CD4-positive, alpha-beta T cell (primary cell): ENCODE measurements around the gene FILIP1L. TPM values are rescaled to one million over a fixed set of nuclear protein-coding genes. Genes with fewer than 3 reads are reported as not detected.

Experiments used
- ATAC-seq: fragments of 200-7000 bp; cut with Tn5 transposase; one replicate; pipeline ENCODE4 v1.10.0; 2022; ENCODE audit warnings: mild to moderate bottlenecking; ENCODE audit not compliant: poor library complexity
- CTCF ChIA-PET: fragments of 350-600 bp; sonication (Branson Sonifier 250); formaldehyde crosslinking; loops from one replicate; lab custom pipeline; 2021; ENCODE audit warnings: antibody characterized with exemption, inconsistent platforms; lab: Charles Lee
- POLR2A ChIA-PET: fragments of 350-600 bp; sonication (Branson Sonifier 250); formaldehyde crosslinking; loops from one replicate; lab custom pipeline; 2021; ENCODE audit warnings: antibody characterized with exemption, inconsistent platforms; lab: Charles Lee
- DNase-seq, 14 experiments: peaks; one replicate each; pipeline ENCODE4 v3.0.0-alpha.2; 2013 to 2020; ENCODE audit warnings: mixed read lengths in 2 of 14
- H3K27ac ChIP-seq, 2 donors: one replicate each; pipeline versions ENCODE4 v1.5.1 to v1.7.0; 2013; ENCODE audit warnings: low read length in 2 of 2, low read depth in 1 of 2, mild to moderate bottlenecking in 1 of 2
- H3K27me3 ChIP-seq, 2 experiments: 1 replicate in 1 of 2; 2 replicates in 1 of 2; pipeline versions ENCODE4 v1.6.1 to v1.7.0; 2013; ENCODE audit warnings: low read length in 2 of 2, control low read depth in 1 of 2, mild to moderate bottlenecking in 1 of 2, moderate library complexity in 1 of 2; ENCODE audit not compliant: insufficient read depth in 2 of 2, control insufficient read depth in 1 of 2
- H3K36me3 ChIP-seq: one replicate; pipeline ENCODE4 v1.6.1; 2013; ENCODE audit warnings: low read length, control low read depth; ENCODE audit not compliant: insufficient read depth
- H3K4me1 ChIP-seq: one replicate; pipeline ENCODE4 v1.6.1; 2013; ENCODE audit warnings: low read length, control low read depth; ENCODE audit not compliant: insufficient read depth
- H3K4me3 ChIP-seq: one replicate; pipeline ENCODE4 v1.5.1; 2013; ENCODE audit warnings: mild to moderate bottlenecking, low read length, moderate library complexity
- H3K9me3 ChIP-seq, 2 experiments: 1 replicate in 1 of 2; 2 replicates in 1 of 2; pipeline versions ENCODE4 v1.6.1 to v1.7.0; 2013; ENCODE audit warnings: low read length in 2 of 2, mild to moderate bottlenecking in 2 of 2, control low read depth in 1 of 2, moderate library complexity in 1 of 2; ENCODE audit not compliant: control insufficient read depth in 1 of 2, insufficient read depth in 1 of 2
- H3K27ac Mint-ChIP-seq: one replicate; pipeline ENCODE4 v1.8.0; 2020; ENCODE audit warnings: mixed read lengths
- H3K27me3 Mint-ChIP-seq: one replicate; pipeline ENCODE4 v1.8.0; 2021; ENCODE audit warnings: mixed read lengths
- H3K36me3 Mint-ChIP-seq: one replicate; pipeline ENCODE4 v1.8.0; 2021; ENCODE audit warnings: low read depth, mixed read lengths
- H3K4me1 Mint-ChIP-seq: one replicate; pipeline ENCODE4 v1.8.0; 2021; ENCODE audit warnings: low read depth, mixed read lengths
- H3K4me3 Mint-ChIP-seq: one replicate; pipeline ENCODE4 v1.8.0; 2020; ENCODE audit warnings: mild to moderate bottlenecking, mixed read lengths
- H3K9me3 Mint-ChIP-seq: one replicate; pipeline ENCODE4 v1.8.0; 2020; ENCODE audit warnings: mixed read lengths
- CTCF ChIP-seq: fragments of 200-600 bp; IDR thresholded peaks from one replicate; pipeline ENCODE4 v1.8.0; 2022; ENCODE audit warnings: antibody characterized with exemption, mild to moderate bottlenecking
- intact Hi-C, 2 experiments: fragments of 100-400 bp; cut with DNase I in 1 of 2; cut with micrococcal nuclease in 1 of 2; formaldehyde crosslinking; loops; one replicate each; pipeline versions ENCODE4 v1.15.1 to v1.9.0; 2023 to 2025; cut with DNase I, micrococcal nuclease
- total RNA-seq, 174 experiments: library from RNA in 2 of 174; stranded (reverse) in 2 of 174; gene quantifications; one replicate each; pipeline ENCODE4 v1.2.3 and lab custom pipeline; 2021 to 2026

Gene FILIP1L
- total RNA-seq, 2 experiments from 2014 or later = 0.08 to 0.28 TPM

DNA sequence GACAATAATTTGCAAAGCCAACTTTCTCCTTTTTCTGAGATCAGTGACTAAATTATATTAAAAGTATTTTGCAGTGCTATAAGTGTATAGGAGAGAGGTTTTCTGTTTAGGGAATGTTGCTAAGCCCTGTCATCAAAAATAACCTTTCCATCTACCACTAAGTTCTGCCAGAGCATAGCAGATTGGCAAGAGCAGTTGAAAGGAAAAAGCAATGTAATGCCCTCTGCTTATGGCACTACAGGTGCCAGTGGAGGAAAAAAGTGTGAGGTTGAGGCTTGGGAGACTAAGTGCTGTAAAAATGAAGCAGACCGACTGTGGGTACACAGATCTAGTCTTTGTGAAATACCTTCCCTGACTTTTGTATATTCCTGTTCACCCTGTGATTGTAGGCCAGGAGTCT is 11.5 kb downstream of the FILIP1L start:
- DNase-seq (no peak), ATAC-seq (no peak)
- H3K36me3 Mint-ChIP-seq = no peaks in the 10 kb centered on the region
- POLR2A ChIA-PET = no interaction called here
- no peak overlapping the region for H3K4me3 Mint-ChIP-seq
- no peak overlapping the region for H3K27ac Mint-ChIP-seq
- Histone ChIP-seq H3K4me3 (no peak overlapping the region), H3K27me3 (no peaks in the 10 kb centered on the region), H3K27ac (no peak overlapping the region), H3K4me1 (no peaks in the 10 kb centered on the region), H3K9me3 (no peaks in the 10 kb centered on the region), H3K36me3 (no peaks in the 10 kb centered on the region)
- CTCF ChIA-PET = no interaction called here
- peaks cover 2% of the 10 kb centered on the region for H3K9me3 Mint-ChIP-seq
- intact Hi-C loops = no loop called here
- no peaks in the 10 kb centered on the region for H3K4me1 Mint-ChIP-seq
- no peaks in the 10 kb centered on the region for H3K27me3 Mint-ChIP-seq
- no peak for TF ChIP-seq CTCF

DNA sequence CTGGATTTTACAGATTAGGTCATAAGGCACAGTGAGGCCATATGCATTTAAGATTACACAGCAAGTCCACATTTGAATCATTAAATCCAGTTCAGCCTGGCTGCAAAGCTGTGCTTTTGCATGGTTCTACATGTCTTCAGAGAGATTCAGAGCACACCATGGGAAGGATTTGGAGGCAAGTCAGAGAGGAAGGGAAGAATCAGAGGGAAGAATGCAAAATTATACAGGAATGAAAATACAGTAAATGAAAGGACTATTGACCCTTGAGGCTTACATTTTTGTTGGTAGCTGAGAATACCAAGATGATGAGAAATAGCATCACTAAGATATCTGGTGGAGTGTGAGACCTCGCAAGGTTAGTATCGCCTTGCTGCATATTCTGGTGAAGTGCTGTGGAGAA is 13.9 kb downstream of the FILIP1L start:
- CTCF ChIA-PET = no interaction called here
- Mint-ChIP-seq H3K4me1 (no peaks in the 10 kb centered on the region), H3K4me3 (no peak overlapping the region), H3K9me3 (peaks cover 2% of the 10 kb centered on the region), H3K36me3 (no peaks in the 10 kb centered on the region), H3K27ac (no peak overlapping the region), H3K27me3 (no peaks in the 10 kb centered on the region)
- TF ChIP-seq CTCF = no peak
- H3K27ac ChIP-seq = no peak overlapping the region
- no peak for ATAC-seq
- intact Hi-C loops = no loop called here
- no peak for DNase-seq
- no peaks in the 10 kb centered on the region for H3K9me3 ChIP-seq
- POLR2A ChIA-PET = no interaction called here
- H3K27me3 ChIP-seq = no peaks in the 10 kb centered on the region
- no peak overlapping the region for H3K4me3 ChIP-seq
- no peaks in the 10 kb centered on the region for H3K4me1 ChIP-seq
- H3K36me3 ChIP-seq = no peaks in the 10 kb centered on the region

DNA sequence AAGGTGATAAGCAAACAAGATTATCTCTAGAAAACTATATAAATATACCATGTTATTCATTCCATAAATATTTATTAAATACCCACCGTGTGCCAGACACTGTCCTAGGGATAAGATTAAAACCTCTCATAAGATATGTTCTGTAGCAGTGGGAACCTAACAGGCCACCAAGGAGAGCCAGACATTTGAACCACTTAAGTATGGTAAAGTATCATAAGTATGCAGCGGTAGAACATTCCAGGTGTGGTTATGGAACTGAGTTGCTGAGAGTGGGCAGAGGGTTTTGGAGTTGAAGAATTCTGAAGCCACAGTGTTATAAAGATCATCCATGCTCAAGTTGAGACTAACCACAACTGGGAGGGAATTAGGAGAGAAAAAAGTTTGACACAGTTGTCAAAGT is 14.7 kb downstream of the FILIP1L start:
- H3K27ac Mint-ChIP-seq = no peak overlapping the region
- CTCF ChIA-PET = no interaction called here

More for the DNA sequence above, 14.7 kb downstream of the FILIP1L start:
- H3K4me1 Mint-ChIP-seq = no peaks in the 10 kb centered on the region
- Histone ChIP-seq H3K9me3 (no peaks in the 10 kb centered on the region), H3K27ac (no peak overlapping the region), H3K27me3 (no peaks in the 10 kb centered on the region), H3K4me1 (no peaks in the 10 kb centered on the region), H3K4me3 (no peak overlapping the region), H3K36me3 (no peaks in the 10 kb centered on the region)
- DNase-seq (no peak), ATAC-seq (no peak)
- H3K36me3 Mint-ChIP-seq = no peaks in the 10 kb centered on the region
- H3K4me3 Mint-ChIP-seq = no peak overlapping the region
- no peaks in the 10 kb centered on the region for H3K27me3 Mint-ChIP-seq
- no peak for TF ChIP-seq CTCF
- intact Hi-C loops = no loop called here
- POLR2A ChIA-PET = no interaction called here
- peaks cover 2% of the 10 kb centered on the region for H3K9me3 Mint-ChIP-seq
